Lower leg skin (tissue), 4 donors: ENCODE data around the gene ASAP2. TPM values are rescaled to one million over a fixed set of nuclear protein-coding genes. Genes with fewer than 3 reads are reported as not detected.

Experiments used
- DNase-seq, 2 donors: peaks; one replicate each; pipeline ENCODE4 v3.0.0-alpha.2; 2019; ENCODE audit warnings: low spot score in 2 of 2
- H3K4me3 ChIP-seq: fragments of 200-600 bp; sonication (generic); 2 replicates; pipeline ENCODE4 v1.5.1; 2017; ENCODE audit warnings: mild to moderate bottlenecking, low read depth; ENCODE audit not compliant: poor library complexity, severe bottlenecking
- CTCF ChIP-seq, 3 donors: fragments of 450-650 bp; IDR thresholded peaks; one replicate each; pipeline ENCODE4 v1.5.1; 2016; ENCODE audit warnings: antibody characterized with exemption in 3 of 3, mild to moderate bottlenecking in 3 of 3, moderate library complexity in 2 of 3
- POLR2A ChIP-seq, 2 donors: fragments of 450-650 bp; IDR thresholded peaks; one replicate each; pipeline ENCODE4 v1.6.1; 2016 to 2017; ENCODE audit warnings: antibody characterized with exemption in 2 of 2, mild to moderate bottlenecking in 1 of 2, moderate library complexity in 1 of 2
- WGBS, 2 donors: methylation state at CpG; one replicate each; pipeline ENCODE4 v1.1.5; 2018; 5-methylcytosine and 5-hydroxymethylcytosine counted together
- intact Hi-C: fragments of 100-400 bp; cut with DNase I; formaldehyde crosslinking; loops from one replicate; pipeline ENCODE4 v1.15.0; 2023; ENCODE audit warnings: low total_unique reads
- total RNA-seq, 4 donors: library from RNA; depleted of rRNA; stranded (reverse); fragments of >200 nt; gene quantifications; one replicate each; pipeline ENCODE4 v1.1.0, GENCODE V29; 2016

The ASAP2 gene
- total RNA-seq, 4 donors from 2014 or later = 30.4 to 40.7 (median 33.1) TPM

- 94 to 96% methylated on average over 4 of the region's 4 CpGs for WGBS, 2 donors
- intact Hi-C loops = no loop called here
- no peak overlapping the region for H3K4me3 ChIP-seq
- DNase-seq = no peak
- TF ChIP-seq POLR2A (IDR thresholded peaks at IDR 0.05) = no peak
Measured at GRCh38 chr2:9285921-9286320, 79.3 kb downstream of the ASAP2 start.

- H3K4me3 ChIP-seq = no peak overlapping the region
- WGBS, 2 donors = 89 to 91% methylated on average over 12 of the region's 12 CpGs
- no peak for TF ChIP-seq CTCF (IDR thresholded peaks at IDR 0.05)
- TF ChIP-seq POLR2A (IDR thresholded peaks at IDR 0.05) = no peak
- DNase-seq = no peak
- intact Hi-C loops = no loop called here
Measured at GRCh38 chr2:9286554-9287399, 80.2 kb downstream of the ASAP2 start.

GRCh38 chr2:9287400-9288045, 80.9 kb downstream of the ASAP2 start:
- WGBS, 2 donors = 89 to 92% methylated on average over 15 of the region's 15 CpGs
- no peak overlapping the region for H3K4me3 ChIP-seq
- no peak for TF ChIP-seq POLR2A (IDR thresholded peaks at IDR 0.05)
- TF ChIP-seq CTCF (IDR thresholded peaks at IDR 0.05) = no peak
- intact Hi-C loops = no loop called here
- no peak for DNase-seq

DNA sequence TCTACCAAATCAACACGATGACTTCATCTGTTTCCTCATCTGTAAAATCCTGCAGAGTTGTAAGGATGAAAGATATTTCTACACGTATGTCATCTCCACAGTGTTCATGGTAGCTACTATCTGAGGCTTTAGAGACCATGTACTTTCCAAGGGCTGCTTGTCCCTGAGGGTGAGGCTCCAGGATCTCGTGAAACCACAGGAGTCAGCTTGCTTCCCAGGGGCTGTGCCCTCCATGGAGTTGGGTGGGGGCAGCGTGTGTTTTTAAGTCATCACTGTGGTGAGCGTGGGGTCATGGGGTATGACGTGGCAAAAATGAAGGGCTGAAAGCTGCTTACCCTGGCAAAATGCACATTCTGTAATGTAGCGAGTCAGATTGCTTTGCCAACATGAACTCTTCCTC, 81.6 kb downstream of the ASAP2 start:
- WGBS, 2 donors = 87 to 95% methylated on average over 7 of the region's 7 CpGs
- intact Hi-C loops = no loop called here
- no peak for DNase-seq

GRCh38 chr2:9288681-9289338, 82.2 kb downstream of the ASAP2 start:
- H3K4me3 ChIP-seq = no peak overlapping the region
- TF ChIP-seq CTCF (IDR thresholded peaks at IDR 0.05) (no peak), POLR2A (IDR thresholded peaks at IDR 0.05) (no peak)
- intact Hi-C loops = no loop called here
- DNase-seq = no peak
- WGBS, 2 donors = 87 to 90% methylated on average over 5 of the region's 5 CpGs

More for the DNA sequence above, 81.6 kb downstream of the ASAP2 start:
- no peak for TF ChIP-seq CTCF (IDR thresholded peaks at IDR 0.05)
- TF ChIP-seq POLR2A (IDR thresholded peaks at IDR 0.05) = no peak
- H3K4me3 ChIP-seq = no peak overlapping the region

DNA sequence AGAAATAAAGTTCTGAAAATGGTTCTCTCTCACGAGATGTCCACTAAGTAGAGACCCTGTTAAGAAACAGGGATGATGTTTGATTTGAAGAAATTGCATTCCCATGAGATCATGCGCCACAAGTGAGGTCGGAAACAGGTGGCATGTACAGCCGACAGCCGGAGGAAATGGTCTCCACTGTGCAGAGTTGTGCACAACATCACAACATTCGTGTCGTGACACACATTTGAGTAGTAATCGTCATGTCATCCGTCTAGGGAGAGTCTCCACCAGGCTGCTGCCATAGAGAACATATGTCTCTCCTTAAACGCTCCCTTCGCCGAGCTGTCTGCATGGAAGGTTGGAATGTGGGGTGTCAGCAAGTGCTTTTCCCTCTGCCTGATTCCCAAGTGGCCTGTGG, 84.7 kb downstream of the ASAP2 start:
- 89 to 91% methylated on average over 12 of the region's 12 CpGs for WGBS, 2 donors
- DNase-seq = no peak
- H3K4me3 ChIP-seq = no peak overlapping the region
- TF ChIP-seq POLR2A (IDR thresholded peaks at IDR 0.05) = no peak
- no peak for TF ChIP-seq CTCF (IDR thresholded peaks at IDR 0.05)
- intact Hi-C loops = no loop called here
